CD4-positive, alpha-beta T cell treated with Interleukin-17A for 4 hours (primary cell): ENCODE data around the gene RANBP3.
"Not testable (repeated sequence)": the region's sequence is repeated elsewhere in the genome, so short reads cannot be mapped to it uniquely, and the experiment has no call there.

ENCODE experiments used
- DNase-seq: peaks from one replicate; pipeline ENCODE4 v3.0.0-alpha.2; 2020; ENCODE audit warnings: mixed read lengths

Gene RANBP3

GRCh38 chr19:5963259-5963658 lies 14.7 kb downstream of the RANBP3 start:
- not testable (repeated sequence) for DNase-seq

GRCh38 chr19:5961969-5962945 lies 15.7 kb downstream of the RANBP3 start:
- peak; percentile 87 for DNase-seq

GRCh38 chr19:5961641-5961968 lies 16.3 kb downstream of the RANBP3 start:
- not testable (repeated sequence) for DNase-seq

GRCh38 chr19:5960005-5961001 lies 17.6 kb downstream of the RANBP3 start:
- no peak for DNase-seq

GRCh38 chr19:5959260-5960004 lies 18.5 kb downstream of the RANBP3 start:
- no peak for DNase-seq

- no peak for DNase-seq
These were observed 19.2 kb downstream of the RANBP3 start for GRCh38 chr19:5958851-5959122.

- DNase-seq: no peak
These were observed 19.7 kb downstream of the RANBP3 start for GRCh38 chr19:5958074-5958850.

GRCh38 chr19:5957170-5957569 lies 20.8 kb downstream of the RANBP3 start:
- DNase-seq: no peak

GRCh38 chr19:5956728-5957127 lies 21.2 kb downstream of the RANBP3 start:
- DNase-seq: no peak

- DNase-seq: no peak
These were observed 21.6 kb downstream of the RANBP3 start for GRCh38 chr19:5956323-5956722.

- no peak for DNase-seq
These were observed 22.4 kb downstream of the RANBP3 start for GRCh38 chr19:5955636-5955935.

GRCh38 chr19:5954293-5954692 lies 23.6 kb downstream of the RANBP3 start:
- no peak for DNase-seq

GRCh38 chr19:5953680-5954213 lies 24.2 kb downstream of the RANBP3 start:
- DNase-seq: peak; percentile 70

- DNase-seq: no peak
These were observed 24.8 kb downstream of the RANBP3 start for GRCh38 chr19:5953030-5953589.

- no peak for DNase-seq
These were observed 25.5 kb downstream of the RANBP3 start for GRCh38 chr19:5952193-5953029.

GRCh38 chr19:5951338-5951861 lies 26.5 kb downstream of the RANBP3 start:
- DNase-seq: no peak

GRCh38 chr19:5950741-5951140 lies 27.2 kb downstream of the RANBP3 start:
- DNase-seq: no peak

GRCh38 chr19:5949792-5950305 lies 28.1 kb downstream of the RANBP3 start:
- peak; percentile 69 for DNase-seq

- peak; percentile 50 for DNase-seq
These were observed 29.0 kb downstream of the RANBP3 start for GRCh38 chr19:5948752-5949564.
